GM12878 (cell line): ENCODE measurements around the gene PADI1. TPM values are rescaled to one million over a fixed set of nuclear protein-coding genes. Genes with fewer than 3 reads are reported as not detected.

Experiments used
- ATAC-seq: fragments of 200-7000 bp; cut with Tn5 transposase; 3 replicates; pipeline ENCODE4 v1.9.1; 2020; ENCODE audit warnings: mild to moderate bottlenecking, moderate library complexity
- BruUV-seq: library from RNA; stranded (reverse); fragments of 400-500 nt; replicated peaks from 2 replicates; lab custom pipeline; 2021; lab: Mats Ljungman, UMichigan
- CTCF ChIA-PET: fragments of 300-600 bp; sonication (Branson Sonifier 250); formaldehyde crosslinking; extraction: SDS; loops from one replicate; lab custom pipeline; 2021; ENCODE audit warnings: inconsistent platforms; lab: Yijun Ruan, JAX
- POLR2A ChIA-PET: fragments of 350-600 bp; formaldehyde crosslinking; extraction: SDS; loops from one replicate; lab custom pipeline; 2021; ENCODE audit warnings: inconsistent platforms; lab: Charles Lee
- RAD21 ChIA-PET: fragments of 300-600 bp; sonication (Branson Sonifier 250); formaldehyde crosslinking; loops from one replicate; lab custom pipeline; 2023; ENCODE audit warnings: antibody characterized with exemption; ENCODE audit not compliant: unreplicated experiment; lab: Charles Lee
- SMC1A ChIA-PET: fragments of 300-600 bp; sonication (Branson Sonifier 250); formaldehyde crosslinking; loops from one replicate; lab custom pipeline; 2023; ENCODE audit not compliant: unreplicated experiment, uncharacterized antibody; lab: Charles Lee
- DNase-seq: peaks from one replicate; pipeline ENCODE4 v3.0.0-alpha.2; 2011; ENCODE audit warnings: low read depth, low spot score
- FAIRE-seq: peaks from 3 replicates; lab custom pipeline; 2011; peaks lifted over from hg19 to GRCh38; lab: Jason Lieb, UNC
- H2AFZ ChIP-seq: 2 replicates; pipeline ENCODE4 v1.6.0; 2011; ENCODE audit warnings: low read depth, low read length, control low read depth; ENCODE audit not compliant: control insufficient read depth
- H3K27ac ChIP-seq: 2 replicates; pipeline ENCODE4 v1.5.1; 2011; ENCODE audit warnings: control low read depth; ENCODE audit not compliant: control insufficient read depth, insufficient read depth
- H3K27me3 ChIP-seq, 2 experiments: replicated peaks in 1 of 2; 2 replicates each; pipeline versions ENCODE4 v1.6.0 to v1.6.1; 2011; ENCODE audit warnings: low read length in 1 of 2; ENCODE audit not compliant: control insufficient read depth in 2 of 2, insufficient read depth in 2 of 2
- H3K36me3 ChIP-seq, 2 experiments: 2 replicates each; pipeline ENCODE4 v1.5.1; 2011; ENCODE audit warnings: low read length in 1 of 2; ENCODE audit not compliant: control insufficient read depth in 2 of 2, insufficient read depth in 2 of 2
- H3K4me1 ChIP-seq: 2 replicates; pipeline ENCODE4 v1.6.1; 2011; ENCODE audit warnings: mild to moderate bottlenecking, low read length, moderate library complexity, mixed read lengths; ENCODE audit not compliant: control insufficient read depth, insufficient read depth
- H3K4me2 ChIP-seq: 2 replicates; pipeline ENCODE4 v1.6.0; 2011; ENCODE audit warnings: control low read depth; ENCODE audit not compliant: control insufficient read depth, insufficient read depth
- H3K4me3 ChIP-seq: fragments of 200-600 bp; sonication (generic); 2 replicates; pipeline ENCODE4 v1.5.1; 2016
- H3K79me2 ChIP-seq: 2 replicates; pipeline ENCODE4 v1.6.0; 2011; ENCODE audit warnings: low read length; ENCODE audit not compliant: control insufficient read depth, insufficient read depth
- H3K9ac ChIP-seq: 2 replicates; pipeline ENCODE4 v1.8.0; 2011; ENCODE audit warnings: low read length, control low read depth, mixed read lengths; ENCODE audit not compliant: control insufficient read depth, insufficient read depth
- H3K9me3 ChIP-seq: replicated peaks from 3 replicates; pipeline ENCODE4 v1.5.1; 2011; ENCODE audit warnings: mild to moderate bottlenecking, low read length; ENCODE audit not compliant: control insufficient read depth, insufficient read depth
- H4K20me1 ChIP-seq: 2 replicates; pipeline ENCODE4 v1.6.0; 2011; ENCODE audit not compliant: control insufficient read depth, insufficient read depth
- CEBPB ChIP-seq, 2 experiments: fragments of 150-350 bp in 1 of 2; IDR thresholded peaks; 2 replicates each; pipeline ENCODE4 v1.6.1; 2012 to 2014; ENCODE audit warnings: low read depth in 2 of 2, low read length in 2 of 2, borderline replicate concordance in 1 of 2, inconsistent platforms in 1 of 2
- HDAC2 ChIP-seq: fragments of 200-600 bp; sonication (generic); IDR thresholded peaks from 2 replicates; pipeline ENCODE4 v1.6.1; 2017
- MEF2A ChIP-seq: IDR thresholded peaks from 2 replicates; pipeline ENCODE4 v1.6.1; 2011; ENCODE audit warnings: low read depth, mild to moderate bottlenecking, low read length, moderate library complexity; ENCODE audit not compliant: insufficient read depth
- MXI1 ChIP-seq: fragments of 150-350 bp; IDR thresholded peaks from 2 replicates; pipeline ENCODE4 v1.6.1; 2011; ENCODE audit warnings: low read depth, mild to moderate bottlenecking, inconsistent platforms, low read length, improper control_type of control experiment
- PML ChIP-seq: IDR thresholded peaks from 2 replicates; pipeline ENCODE4 v1.6.1; 2012; ENCODE audit warnings: low read length, inconsistent platforms
- POLR2AphosphoS2 ChIP-seq: IDR thresholded peaks from 2 replicates; pipeline ENCODE4 v1.6.1; 2011; ENCODE audit warnings: low read depth, mild to moderate bottlenecking, low read length, improper control_type of control experiment, moderate library complexity
- RAD51 ChIP-seq: fragments of 450-650 bp; IDR thresholded peaks from 2 replicates; pipeline ENCODE4 v1.6.1; 2016; ENCODE audit warnings: moderate library complexity, mild to moderate bottlenecking, inconsistent platforms
- RUNX3 ChIP-seq: IDR thresholded peaks from 2 replicates; pipeline ENCODE4 v1.6.1; 2012; ENCODE audit warnings: low read length, inconsistent platforms
- SRF ChIP-seq, 2 experiments: IDR thresholded peaks; 2 replicates each; pipeline ENCODE4 v1.6.1; 2011; ENCODE audit warnings: low read depth in 2 of 2, low read length in 2 of 2, mild to moderate bottlenecking in 1 of 2, moderate library complexity in 1 of 2
- TAF1 ChIP-seq: IDR thresholded peaks from 2 replicates; pipeline ENCODE4 v1.6.1; 2011; ENCODE audit warnings: mild to moderate bottlenecking, low read depth, low read length, borderline replicate concordance
- TBL1XR1 ChIP-seq: IDR thresholded peaks from 2 replicates; pipeline ENCODE4 v1.6.1; 2012; ENCODE audit warnings: low read depth, low read length, improper control_type of control experiment
- TCF12 ChIP-seq: IDR thresholded peaks from 2 replicates; pipeline ENCODE4 v1.6.1; 2011; ENCODE audit warnings: low read depth, mild to moderate bottlenecking, low read length
- ZNF24 ChIP-seq: fragments of 450-650 bp; IDR thresholded peaks from 2 replicates; pipeline ENCODE4 v1.6.1; 2017; ENCODE audit warnings: antibody characterized with exemption, mild to moderate bottlenecking
- WGBS: methylation state at CpG from one replicate; pipeline ENCODE4 v1.1.6; 2016; ENCODE audit warnings: low lambda C conversion rate; ENCODE audit not compliant: insufficient replicate concordance, insufficient coverage; ENCODE audit errors: missing lambda C conversion rate; 5-methylcytosine and 5-hydroxymethylcytosine counted together
- in situ Hi-C: fragments of 300-500 bp; cut with MboI; formaldehyde crosslinking; loops from 9 replicates; pipeline ENCODE4 v1.14.3; 2018; ENCODE audit warnings: mixed read lengths
- intact Hi-C: fragments of 100-400 bp; cut with micrococcal nuclease; formaldehyde crosslinking; loops from one replicate; pipeline ENCODE4 v1.14.2; 2022; ENCODE audit not compliant: unreplicated experiment
- polyA plus RNA-seq, 11 experiments: library from polyadenylated mRNA; depleted of rRNA in 4 of 11; unstranded in 6 of 11; stranded (reverse) in 5 of 11; fragments of >200 nt; fragmentation: Nextera tagmentation in 4 of 11; fragmentation: Illumina TruSeq in 1 of 11; extraction: Ambion mirVana in 4 of 11; extraction: Trizol in 1 of 11; gene quantifications; 1 replicate in 1 of 11; 2 replicates in 10 of 11; pipeline versions ENCODE4 v1.2.1 to v1.2.3, GENCODE V29; 2011 to 2016; ENCODE audit warnings: inconsistent platforms in 2 of 11, missing spikeins in 2 of 11, low read depth in 1 of 11
- total RNA-seq, 4 experiments: library from RNA; depleted of rRNA in 3 of 4; stranded (reverse); fragments of >200 nt in 3 of 4; fragmentation: Illumina TruSeq in 1 of 4; extraction: Trizol in 1 of 4; gene quantifications; 2 replicates each; pipeline versions ENCODE4 v1.2.1 to v1.2.3, GENCODE V29; 2013 to 2021
- TF ChIP-seq, protein P1 (sequence below): fragments of 450-650 bp; formaldehyde crosslinking; IDR thresholded peaks from 2 replicates; pipeline ENCODE4 v1.4.0; 2022; ENCODE audit warnings: mild to moderate bottlenecking, moderate library complexity
- TF ChIP-seq, protein P2 (sequence below): IDR thresholded peaks from 2 replicates; pipeline ENCODE4 v1.6.1; 2012; ENCODE audit warnings: low read depth, low read length, improper control_type of control experiment

Gene PADI1
- total and polyA plus RNA-seq, 10 of the 15 experiments (the other 5 are each of a cell fraction or from before 2014, with no cell fraction given), result 0.05 TPM; not detected in 9

GRCh38 chr1:17158961-17159360, 46.0 kb upstream of the PADI1 start:
- no peak for FAIRE-seq

More at GRCh38 chr1:17158961-17159360, 46.0 kb upstream of the PADI1 start:
- Histone ChIP-seq H3K4me1 (no peaks in the 10 kb centered on the region), H3K9me3 (peaks cover 8% of the 10 kb centered on the region; the same call in 2 of the 3 replicates), H3K27ac (no peak overlapping the region), H3K4me2 (no peak overlapping the region), H3K36me3 (no peaks in the 10 kb centered on the region), H3K4me3 (no peak overlapping the region), H3K9ac (no peak overlapping the region), H3K79me2 (no peaks in the 10 kb centered on the region), H2AFZ (no peak overlapping the region), H3K27me3 (no peaks in the 10 kb centered on the region), H4K20me1 (no peaks in the 10 kb centered on the region)
- ChIA-PET SMC1A (interaction anchor here (0.7 to 1.1 kb wide), 2 partner anchors 13 to 42 kb away, joined by 3 read pairs; no protein-coding TSS in a partner anchor), RAD21 (no interaction called here), CTCF (interaction anchor here (0.7 kb wide), 1 partner anchor 34 kb away, joined by 3 read pairs; no protein-coding TSS in a partner anchor), POLR2A (no interaction called here)
- TF ChIP-seq TCF12, result no peak
- no peak for TF ChIP-seq SRF (IDR thresholded peaks at IDR 0.05; ENCODE audit: low read depth in 2 of 2, low read length in 2 of 2)
- no peak for TF ChIP-seq MXI1
- TF ChIP-seq MEF2A, result no peak
- TF ChIP-seq CEBPB (IDR thresholded peaks at IDR 0.05; ENCODE audit: borderline replicate concordance in 1 of 2, low read depth in 2 of 2, low read length in 2 of 2), result no peak
- no peak for TF ChIP-seq ZNF24
- no peak for TF ChIP-seq TBL1XR1
- no peak for TF ChIP-seq HDAC2
- TF ChIP-seq POLR2AphosphoS2, result no peak
- TF ChIP-seq TAF1, result no peak
- no peak for TF ChIP-seq PML
- TF ChIP-seq RAD51, result no peak
- TF ChIP-seq, protein P1, sequence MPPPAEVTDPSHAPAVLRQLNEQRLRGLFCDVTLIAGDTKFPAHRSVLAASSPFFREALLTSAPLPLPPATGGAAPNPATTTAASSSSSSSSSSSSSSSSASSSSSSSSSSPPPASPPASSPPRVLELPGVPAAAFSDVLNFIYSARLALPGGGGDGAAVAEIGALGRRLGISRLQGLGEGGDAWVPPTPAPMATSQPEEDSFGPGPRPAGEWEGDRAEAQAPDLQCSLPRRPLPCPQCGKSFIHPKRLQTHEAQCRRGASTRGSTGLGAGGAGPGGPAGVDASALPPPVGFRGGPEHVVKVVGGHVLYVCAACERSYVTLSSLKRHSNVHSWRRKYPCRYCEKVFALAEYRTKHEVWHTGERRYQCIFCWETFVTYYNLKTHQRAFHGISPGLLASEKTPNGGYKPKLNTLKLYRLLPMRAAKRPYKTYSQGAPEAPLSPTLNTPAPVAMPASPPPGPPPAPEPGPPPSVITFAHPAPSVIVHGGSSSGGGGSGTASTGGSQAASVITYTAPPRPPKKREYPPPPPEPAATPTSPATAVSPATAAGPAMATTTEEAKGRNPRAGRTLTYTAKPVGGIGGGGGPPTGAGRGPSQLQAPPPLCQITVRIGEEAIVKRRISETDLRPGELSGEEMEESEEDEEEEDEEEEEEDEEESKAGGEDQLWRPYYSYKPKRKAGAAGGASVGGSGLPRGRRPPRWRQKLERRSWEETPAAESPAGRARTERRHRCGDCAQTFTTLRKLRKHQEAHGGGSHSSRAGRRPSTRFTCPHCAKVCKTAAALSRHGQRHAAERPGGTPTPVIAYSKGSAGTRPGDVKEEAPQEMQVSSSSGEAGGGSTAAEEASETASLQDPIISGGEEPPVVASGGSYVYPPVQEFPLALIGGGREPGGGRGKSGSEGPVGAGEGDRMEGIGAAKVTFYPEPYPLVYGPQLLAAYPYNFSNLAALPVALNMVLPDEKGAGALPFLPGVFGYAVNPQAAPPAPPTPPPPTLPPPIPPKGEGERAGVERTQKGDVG, result no peak
- TF ChIP-seq, protein P2, sequence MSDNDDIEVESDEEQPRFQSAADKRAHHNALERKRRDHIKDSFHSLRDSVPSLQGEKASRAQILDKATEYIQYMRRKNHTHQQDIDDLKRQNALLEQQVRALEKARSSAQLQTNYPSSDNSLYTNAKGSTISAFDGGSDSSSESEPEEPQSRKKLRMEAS, result no peak
- TF ChIP-seq RUNX3, result no peak
- DNase-seq (no peak), ATAC-seq (no peak)
- BruUV-seq, result no TSS peak
- WGBS, result 96% methylated on average over 2 of the region's 2 CpGs
- intact Hi-C loops, result no loop called here
- in situ Hi-C loops, result no loop called here
